ENCODE measurements around the gene STX17.

Gene STX17

DNA sequence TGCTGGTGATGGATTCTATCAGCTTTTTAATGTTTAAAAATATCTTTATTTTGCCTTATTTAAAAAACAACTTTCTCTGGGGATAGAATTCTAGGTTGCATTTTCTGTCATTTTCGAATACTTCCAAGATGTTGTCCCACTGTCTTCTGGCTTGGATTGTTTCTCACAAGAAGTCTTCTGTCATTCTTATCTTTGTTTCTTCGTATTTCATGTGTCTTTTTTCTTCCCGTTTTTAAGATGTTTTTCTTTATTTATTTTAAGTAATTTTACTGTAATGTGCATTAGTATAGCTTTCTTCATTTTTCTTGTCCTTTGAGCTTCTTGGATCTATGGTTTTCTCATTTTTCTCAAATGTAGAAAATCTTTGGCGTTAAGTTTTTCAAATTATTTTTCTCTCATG, 19.1 kb downstream of the STX17 start:
- ATAC-seq = no peak
- TF ChIP-seq, protein P1, sequence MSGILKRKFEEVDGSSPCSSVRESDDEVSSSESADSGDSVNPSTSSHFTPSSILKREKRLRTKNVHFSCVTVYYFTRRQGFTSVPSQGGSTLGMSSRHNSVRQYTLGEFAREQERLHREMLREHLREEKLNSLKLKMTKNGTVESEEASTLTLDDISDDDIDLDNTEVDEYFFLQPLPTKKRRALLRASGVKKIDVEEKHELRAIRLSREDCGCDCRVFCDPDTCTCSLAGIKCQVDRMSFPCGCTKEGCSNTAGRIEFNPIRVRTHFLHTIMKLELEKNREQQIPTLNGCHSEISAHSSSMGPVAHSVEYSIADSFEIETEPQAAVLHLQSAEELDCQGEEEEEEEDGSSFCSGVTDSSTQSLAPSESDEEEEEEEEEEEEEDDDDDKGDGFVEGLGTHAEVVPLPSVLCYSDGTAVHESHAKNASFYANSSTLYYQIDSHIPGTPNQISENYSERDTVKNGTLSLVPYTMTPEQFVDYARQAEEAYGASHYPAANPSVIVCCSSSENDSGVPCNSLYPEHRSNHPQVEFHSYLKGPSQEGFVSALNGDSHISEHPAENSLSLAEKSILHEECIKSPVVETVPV (CRISPR knock-in tag; IDR thresholded peaks at IDR 0.05) = no peak
- TF ChIP-seq OSR1 (CRISPR knock-in tag; IDR thresholded peaks at IDR 0.05) (no peak), CSDC2 (CRISPR knock-in tag; IDR thresholded peaks at IDR 0.05) (no peak), ZNF565 (CRISPR knock-in tag; conservative IDR thresholded peaks at IDR 0.05; ENCODE audit: low read depth) (no peak), PPARA (CRISPR knock-in tag; IDR thresholded peaks at IDR 0.05; ENCODE audit: borderline replicate concordance) (no peak)
- TF ChIP-seq, protein P2, sequence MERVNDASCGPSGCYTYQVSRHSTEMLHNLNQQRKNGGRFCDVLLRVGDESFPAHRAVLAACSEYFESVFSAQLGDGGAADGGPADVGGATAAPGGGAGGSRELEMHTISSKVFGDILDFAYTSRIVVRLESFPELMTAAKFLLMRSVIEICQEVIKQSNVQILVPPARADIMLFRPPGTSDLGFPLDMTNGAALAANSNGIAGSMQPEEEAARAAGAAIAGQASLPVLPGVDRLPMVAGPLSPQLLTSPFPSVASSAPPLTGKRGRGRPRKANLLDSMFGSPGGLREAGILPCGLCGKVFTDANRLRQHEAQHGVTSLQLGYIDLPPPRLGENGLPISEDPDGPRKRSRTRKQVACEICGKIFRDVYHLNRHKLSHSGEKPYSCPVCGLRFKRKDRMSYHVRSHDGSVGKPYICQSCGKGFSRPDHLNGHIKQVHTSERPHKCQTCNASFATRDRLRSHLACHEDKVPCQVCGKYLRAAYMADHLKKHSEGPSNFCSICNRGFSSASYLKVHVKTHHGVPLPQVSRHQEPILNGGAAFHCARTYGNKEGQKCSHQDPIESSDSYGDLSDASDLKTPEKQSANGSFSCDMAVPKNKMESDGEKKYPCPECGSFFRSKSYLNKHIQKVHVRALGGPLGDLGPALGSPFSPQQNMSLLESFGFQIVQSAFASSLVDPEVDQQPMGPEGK (CRISPR knock-in tag; IDR thresholded peaks at IDR 0.05; ENCODE audit: borderline replicate concordance) = no peak

DNA sequence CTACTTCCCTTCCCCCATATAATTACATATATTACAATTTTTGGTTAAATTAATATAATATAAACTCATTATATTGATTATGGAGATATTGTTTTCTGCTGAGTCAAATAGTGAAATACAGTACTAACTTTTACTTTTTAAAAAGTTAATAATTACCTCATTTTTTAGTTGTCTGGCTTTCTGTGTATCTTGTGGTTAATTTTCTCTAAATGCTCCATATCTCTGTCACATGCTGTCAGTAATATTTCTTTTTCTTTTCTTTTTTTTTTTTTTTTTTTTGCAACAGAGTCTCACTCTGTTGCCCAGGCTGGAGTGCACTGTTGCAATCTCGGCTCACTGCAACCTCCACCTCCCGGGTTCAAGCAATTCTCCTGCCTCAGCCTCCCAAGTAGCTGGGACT, 23.2 kb downstream of the STX17 start:
- no peak for ATAC-seq
- TF ChIP-seq, protein P3, sequence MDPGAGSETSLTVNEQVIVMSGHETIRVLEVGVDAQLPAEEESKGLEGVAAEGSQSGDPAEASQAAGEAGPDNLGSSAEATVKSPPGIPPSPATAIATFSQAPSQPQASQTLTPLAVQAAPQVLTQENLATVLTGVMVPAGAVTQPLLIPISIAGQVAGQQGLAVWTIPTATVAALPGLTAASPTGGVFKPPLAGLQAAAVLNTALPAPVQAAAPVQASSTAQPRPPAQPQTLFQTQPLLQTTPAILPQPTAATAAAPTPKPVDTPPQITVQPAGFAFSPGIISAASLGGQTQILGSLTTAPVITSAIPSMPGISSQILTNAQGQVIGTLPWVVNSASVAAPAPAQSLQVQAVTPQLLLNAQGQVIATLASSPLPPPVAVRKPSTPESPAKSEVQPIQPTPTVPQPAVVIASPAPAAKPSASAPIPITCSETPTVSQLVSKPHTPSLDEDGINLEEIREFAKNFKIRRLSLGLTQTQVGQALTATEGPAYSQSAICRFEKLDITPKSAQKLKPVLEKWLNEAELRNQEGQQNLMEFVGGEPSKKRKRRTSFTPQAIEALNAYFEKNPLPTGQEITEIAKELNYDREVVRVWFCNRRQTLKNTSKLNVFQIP (CRISPR knock-in tag; IDR thresholded peaks at IDR 0.05; ENCODE audit: borderline replicate concordance, low read depth) = no peak
- TF ChIP-seq ZFP3 (CRISPR knock-in tag; IDR thresholded peaks at IDR 0.05) (no peak), RARB (CRISPR knock-in tag; IDR thresholded peaks at IDR 0.05) (no peak), BACH2 (CRISPR knock-in tag; IDR thresholded peaks at IDR 0.05; ENCODE audit: borderline replicate concordance) (no peak), PPARA (CRISPR knock-in tag; IDR thresholded peaks at IDR 0.05; ENCODE audit: borderline replicate concordance) (no peak), ZNF70 (CRISPR knock-in tag; IDR thresholded peaks at IDR 0.05) (no peak), OSR1 (CRISPR knock-in tag; IDR thresholded peaks at IDR 0.05) (no peak), TOX (CRISPR knock-in tag; IDR thresholded peaks at IDR 0.05; ENCODE audit: borderline replicate concordance) (no peak), GLIS3 (CRISPR knock-in tag; IDR thresholded peaks at IDR 0.05) (no peak), SNAI2 (CRISPR knock-in tag; IDR thresholded peaks at IDR 0.05) (no peak), ZNF565 (CRISPR knock-in tag; conservative IDR thresholded peaks at IDR 0.05; ENCODE audit: low read depth) (no peak), TCF4 (CRISPR knock-in tag; IDR thresholded peaks at IDR 0.05; ENCODE audit: borderline replicate concordance) (no peak), CSDC2 (CRISPR knock-in tag; IDR thresholded peaks at IDR 0.05) (no peak)
- TF ChIP-seq, protein P1 (CRISPR knock-in tag; IDR thresholded peaks at IDR 0.05) = no peak

DNA sequence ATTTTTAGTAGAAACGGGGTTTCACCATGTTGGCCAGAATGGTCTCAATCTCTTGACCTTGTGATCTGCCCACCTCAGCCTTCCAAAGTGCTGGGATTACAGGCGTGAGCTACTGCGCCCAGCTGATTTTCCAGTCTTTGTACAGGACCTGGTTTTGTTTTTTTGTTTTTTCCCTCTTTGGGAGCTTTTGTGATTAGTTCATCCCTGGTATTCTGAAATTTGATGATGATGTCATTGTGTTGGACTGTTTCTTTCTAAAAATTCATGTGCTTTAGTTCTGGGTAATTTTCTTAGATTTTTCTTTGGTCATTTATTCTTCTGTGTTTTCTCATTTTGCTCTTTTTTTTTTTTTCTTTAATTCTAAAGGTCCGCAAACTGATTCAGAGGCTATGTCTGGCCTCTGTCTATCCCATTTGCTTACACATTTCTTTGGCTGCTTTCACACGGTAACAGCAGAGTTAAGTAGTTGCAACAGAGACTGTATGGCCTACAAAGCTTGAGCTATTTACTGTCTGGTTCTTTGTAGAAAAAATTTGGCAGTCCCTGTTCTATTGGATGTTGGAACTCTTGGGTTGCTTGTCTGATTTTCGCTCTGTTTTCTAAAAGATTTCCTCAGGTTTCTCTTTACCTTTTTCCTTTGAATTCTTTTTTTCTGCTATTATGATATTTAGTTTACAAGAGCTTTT, 24.8 kb downstream of the STX17 start:
- ATAC-seq = no peak
- TF ChIP-seq, protein P4, sequence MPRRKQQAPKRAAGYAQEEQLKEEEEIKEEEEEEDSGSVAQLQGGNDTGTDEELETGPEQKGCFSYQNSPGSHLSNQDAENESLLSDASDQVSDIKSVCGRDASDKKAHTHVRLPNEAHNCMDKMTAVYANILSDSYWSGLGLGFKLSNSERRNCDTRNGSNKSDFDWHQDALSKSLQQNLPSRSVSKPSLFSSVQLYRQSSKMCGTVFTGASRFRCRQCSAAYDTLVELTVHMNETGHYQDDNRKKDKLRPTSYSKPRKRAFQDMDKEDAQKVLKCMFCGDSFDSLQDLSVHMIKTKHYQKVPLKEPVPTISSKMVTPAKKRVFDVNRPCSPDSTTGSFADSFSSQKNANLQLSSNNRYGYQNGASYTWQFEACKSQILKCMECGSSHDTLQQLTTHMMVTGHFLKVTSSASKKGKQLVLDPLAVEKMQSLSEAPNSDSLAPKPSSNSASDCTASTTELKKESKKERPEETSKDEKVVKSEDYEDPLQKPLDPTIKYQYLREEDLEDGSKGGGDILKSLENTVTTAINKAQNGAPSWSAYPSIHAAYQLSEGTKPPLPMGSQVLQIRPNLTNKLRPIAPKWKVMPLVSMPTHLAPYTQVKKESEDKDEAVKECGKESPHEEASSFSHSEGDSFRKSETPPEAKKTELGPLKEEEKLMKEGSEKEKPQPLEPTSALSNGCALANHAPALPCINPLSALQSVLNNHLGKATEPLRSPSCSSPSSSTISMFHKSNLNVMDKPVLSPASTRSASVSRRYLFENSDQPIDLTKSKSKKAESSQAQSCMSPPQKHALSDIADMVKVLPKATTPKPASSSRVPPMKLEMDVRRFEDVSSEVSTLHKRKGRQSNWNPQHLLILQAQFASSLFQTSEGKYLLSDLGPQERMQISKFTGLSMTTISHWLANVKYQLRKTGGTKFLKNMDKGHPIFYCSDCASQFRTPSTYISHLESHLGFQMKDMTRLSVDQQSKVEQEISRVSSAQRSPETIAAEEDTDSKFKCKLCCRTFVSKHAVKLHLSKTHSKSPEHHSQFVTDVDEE (CRISPR knock-in tag; IDR thresholded peaks at IDR 0.05) = no peak
- TF ChIP-seq, protein P3 (CRISPR knock-in tag; IDR thresholded peaks at IDR 0.05; ENCODE audit: borderline replicate concordance, low read depth) = no peak
- TF ChIP-seq OSR1 (CRISPR knock-in tag; IDR thresholded peaks at IDR 0.05) = no peak
- no peak for TF ChIP-seq PPARA (CRISPR knock-in tag; IDR thresholded peaks at IDR 0.05; ENCODE audit: borderline replicate concordance)
- TF ChIP-seq TOX (CRISPR knock-in tag; IDR thresholded peaks at IDR 0.05; ENCODE audit: borderline replicate concordance) = no peak
- TF ChIP-seq, protein P1 (CRISPR knock-in tag; IDR thresholded peaks at IDR 0.05) = no peak
- TF ChIP-seq ZNF70 (CRISPR knock-in tag; IDR thresholded peaks at IDR 0.05) = no peak
- no peak for TF ChIP-seq TCF4 (CRISPR knock-in tag; IDR thresholded peaks at IDR 0.05; ENCODE audit: borderline replicate concordance)
- no peak for TF ChIP-seq ZFP3 (CRISPR knock-in tag; IDR thresholded peaks at IDR 0.05)
- TF ChIP-seq ESRRG (CRISPR knock-in tag; IDR thresholded peaks at IDR 0.05) = no peak
- TF ChIP-seq, protein P5, sequence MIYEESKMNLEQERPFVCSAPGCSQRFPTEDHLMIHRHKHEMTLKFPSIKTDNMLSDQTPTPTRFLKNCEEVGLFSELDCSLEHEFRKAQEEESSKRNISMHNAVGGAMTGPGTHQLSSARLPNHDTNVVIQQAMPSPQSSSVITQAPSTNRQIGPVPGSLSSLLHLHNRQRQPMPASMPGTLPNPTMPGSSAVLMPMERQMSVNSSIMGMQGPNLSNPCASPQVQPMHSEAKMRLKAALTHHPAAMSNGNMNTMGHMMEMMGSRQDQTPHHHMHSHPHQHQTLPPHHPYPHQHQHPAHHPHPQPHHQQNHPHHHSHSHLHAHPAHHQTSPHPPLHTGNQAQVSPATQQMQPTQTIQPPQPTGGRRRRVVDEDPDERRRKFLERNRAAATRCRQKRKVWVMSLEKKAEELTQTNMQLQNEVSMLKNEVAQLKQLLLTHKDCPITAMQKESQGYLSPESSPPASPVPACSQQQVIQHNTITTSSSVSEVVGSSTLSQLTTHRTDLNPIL (CRISPR knock-in tag; IDR thresholded peaks at IDR 0.05; ENCODE audit: low read depth) = no peak
- TF ChIP-seq BACH2 (CRISPR knock-in tag; IDR thresholded peaks at IDR 0.05; ENCODE audit: borderline replicate concordance) = no peak
- TF ChIP-seq SNAI2 (CRISPR knock-in tag; IDR thresholded peaks at IDR 0.05) = no peak
- TF ChIP-seq CSDC2 (CRISPR knock-in tag; IDR thresholded peaks at IDR 0.05) = no peak
- no peak for TF ChIP-seq ISL1 (CRISPR knock-in tag; IDR thresholded peaks at IDR 0.05)

Measured in SK-N-SH treated with all-trans-retinoic acid at 6 μM for 48 hours (cell line).